Measurements from ENCODE around the gene ID3. TPM values are rescaled to one million over a fixed set of nuclear protein-coding genes. Genes with fewer than 3 reads are reported as not detected.

Gene ID3
- total RNA-seq, 1 experiment from 2014 or later = 10.4 TPM

GRCh38 chr1:23601135-23601967 is 42.0 kb upstream of the ID3 start:
- H3K9me2 ChIP-seq (ENCODE audit: insufficient read depth) = no peaks in the 10 kb centered on the region
- CTCF ChIA-PET = no interaction called here
- no TSS peak for BruUV-seq (replicated peaks)
- peaks cover 39% of the 10 kb centered on the region for H3K4me1 ChIP-seq (replicated peaks; ENCODE audit: insufficient read depth)
- no peaks in the 10 kb centered on the region for H3K9me3 ChIP-seq (ENCODE audit: insufficient read depth, low read depth)
- TF ChIP-seq EZH2 (IDR thresholded peaks at IDR 0.05; ENCODE audit: low read depth) (no peak), CTCF (conservative IDR thresholded peaks at IDR 0.05) (no peak)
- no peak overlapping the region for H3K27ac ChIP-seq
- no peak overlapping the region for H3K4me2 ChIP-seq
- intact Hi-C loops (cut with micrococcal nuclease; ENCODE audit: unreplicated experiment) = no loop called here
- no peaks in the 10 kb centered on the region for H3K27me3 ChIP-seq (ENCODE audit: insufficient read depth, low read depth)
- no peak for DNase-seq
- H4K20me1 ChIP-seq (ENCODE audit: insufficient read depth) = no peaks in the 10 kb centered on the region
- H2AFZ ChIP-seq = no peak overlapping the region
- H3K4me3 ChIP-seq = no peak overlapping the region
- H3K79me2 ChIP-seq (ENCODE audit: low read depth) = no peaks in the 10 kb centered on the region
- POLR2A ChIA-PET (ENCODE audit: unreplicated experiment) = no interaction called here
- no peaks in the 10 kb centered on the region for H3K36me3 ChIP-seq (ENCODE audit: low read depth)
- H3F3A ChIP-seq (ENCODE audit: insufficient read depth, low read depth) = peaks cover 25% of the 10 kb centered on the region

- DNase-seq = peak in 1 of 2 experiments; percentile 67
- Histone ChIP-seq H3K27me3 (ENCODE audit: insufficient read depth, low read depth) (no peaks in the 10 kb centered on the region), H2AFZ (no peak overlapping the region), H3K9me2 (ENCODE audit: insufficient read depth) (no peaks in the 10 kb centered on the region), H3K9me3 (ENCODE audit: insufficient read depth, low read depth) (no peaks in the 10 kb centered on the region), H3K4me3 (no peak overlapping the region), H3K4me1 (replicated peaks; ENCODE audit: insufficient read depth) (peaks cover 39% of the 10 kb centered on the region), H3F3A (ENCODE audit: insufficient read depth, low read depth) (peaks cover 25% of the 10 kb centered on the region), H4K20me1 (ENCODE audit: insufficient read depth) (no peaks in the 10 kb centered on the region), H3K4me2 (peak overlapping the region; percentile 36), H3K27ac (no peak overlapping the region), H3K36me3 (ENCODE audit: low read depth) (no peaks in the 10 kb centered on the region), H3K79me2 (ENCODE audit: low read depth) (no peaks in the 10 kb centered on the region)
- ChIA-PET POLR2A (ENCODE audit: unreplicated experiment) (interaction anchor here (0.8 kb wide), 1 partner anchor 46 kb away, joined by 17 read pairs; no protein-coding TSS in a partner anchor), CTCF (no interaction called here)
- intact Hi-C loops (cut with micrococcal nuclease; ENCODE audit: unreplicated experiment) = no loop called here
- TF ChIP-seq CTCF (conservative IDR thresholded peaks at IDR 0.05) = no peak
- no peak for TF ChIP-seq EZH2 (IDR thresholded peaks at IDR 0.05; ENCODE audit: low read depth)
- BruUV-seq (replicated peaks) = no TSS peak
Measured at GRCh38 chr1:23600283-23600682, 41.0 kb upstream of the ID3 start.

- POLR2A ChIA-PET (ENCODE audit: unreplicated experiment) = no interaction called here
Measured at GRCh38 chr1:23599125-23599524, 39.8 kb upstream of the ID3 start.

More at GRCh38 chr1:23599125-23599524, 39.8 kb upstream of the ID3 start:
- Histone ChIP-seq H3K27me3 (ENCODE audit: insufficient read depth, low read depth) (no peaks in the 10 kb centered on the region), H3K36me3 (ENCODE audit: low read depth) (no peaks in the 10 kb centered on the region), H3K79me2 (ENCODE audit: low read depth) (no peaks in the 10 kb centered on the region), H3F3A (ENCODE audit: insufficient read depth, low read depth) (peaks cover 32% of the 10 kb centered on the region), H2AFZ (no peak overlapping the region), H3K4me1 (replicated peaks; ENCODE audit: insufficient read depth) (peaks cover 48% of the 10 kb centered on the region), H3K27ac (no peak overlapping the region; the same call in 1 of the 2 replicates), H3K9me3 (ENCODE audit: insufficient read depth, low read depth) (no peaks in the 10 kb centered on the region), H3K4me3 (no peak overlapping the region), H3K4me2 (no peak overlapping the region), H4K20me1 (ENCODE audit: insufficient read depth) (no peaks in the 10 kb centered on the region), H3K9me2 (ENCODE audit: insufficient read depth) (no peaks in the 10 kb centered on the region)
- CTCF ChIA-PET = interaction anchor here (0.6 kb wide), 1 partner anchor 32 kb away, joined by 3 read pairs; no protein-coding TSS in a partner anchor
- no TSS peak for BruUV-seq (replicated peaks)
- TF ChIP-seq EZH2 (IDR thresholded peaks at IDR 0.05; ENCODE audit: low read depth) (no peak), CTCF (conservative IDR thresholded peaks at IDR 0.05) (no peak)
- intact Hi-C loops (cut with micrococcal nuclease; ENCODE audit: unreplicated experiment) = no loop called here
- DNase-seq = no peak

Data from PC-9 (cell line).